ENCODE data around the gene COG3.

DNA sequence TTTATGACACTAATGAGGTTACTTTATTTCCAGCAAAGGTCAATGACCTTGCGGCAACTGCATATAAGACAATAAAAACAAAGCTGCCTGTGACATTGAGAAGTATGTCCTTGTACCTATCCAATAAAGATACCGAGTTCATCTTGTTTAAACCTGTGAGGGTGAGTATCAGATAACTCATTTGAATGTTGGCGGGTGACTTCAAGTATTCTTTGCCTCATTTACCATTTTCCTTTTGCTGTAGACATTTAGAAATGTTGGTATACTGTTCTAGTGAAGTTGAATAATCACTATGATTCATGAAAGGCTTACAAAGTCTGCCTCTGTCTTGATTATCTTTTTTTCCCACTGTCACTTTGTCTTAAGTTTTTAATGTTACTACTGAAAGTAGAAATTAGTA, 65.0 kb downstream of the COG3 start:
- TF ChIP-seq POLR2AphosphoS5 (IDR thresholded peaks at IDR 0.05; ENCODE audit: low read depth, low read length) = no peak
- no peak for TF ChIP-seq TAF1 (IDR thresholded peaks at IDR 0.05; ENCODE audit: low read depth, low read length)
- TF ChIP-seq POLR2A (IDR thresholded peaks at IDR 0.05; ENCODE audit: low read depth, low read length) = no peak
- no peak for TF ChIP-seq POU2F2 (IDR thresholded peaks at IDR 0.05; ENCODE audit: low read depth, low read length)
- no peak for TF ChIP-seq SPI1 (IDR thresholded peaks at IDR 0.05; ENCODE audit: low read depth, low read length)
- TF ChIP-seq PAX5 (IDR thresholded peaks at IDR 0.05; ENCODE audit: insufficient read depth, low read length, severe bottlenecking) = no peak
